ENCODE results near the gene GATB.

Gene GATB

DNA sequence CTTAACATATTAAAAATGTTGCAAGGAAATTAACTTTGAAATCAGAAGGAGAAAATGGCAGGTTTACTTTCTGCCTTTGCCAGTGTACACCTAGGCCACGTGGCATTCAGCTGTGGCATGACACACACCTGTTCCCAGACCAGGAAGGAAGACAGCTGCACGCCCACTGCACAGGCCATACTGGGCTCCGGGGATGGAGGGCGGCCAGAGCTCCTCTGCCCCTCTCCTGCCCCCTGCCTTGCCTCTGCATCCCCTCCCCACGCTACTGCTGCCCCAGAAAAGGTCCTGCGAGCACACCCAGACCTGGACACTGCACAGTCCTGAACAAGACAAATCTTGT, 68.4 kb downstream of the GATB start:
- no peak for DNase-seq

DNA sequence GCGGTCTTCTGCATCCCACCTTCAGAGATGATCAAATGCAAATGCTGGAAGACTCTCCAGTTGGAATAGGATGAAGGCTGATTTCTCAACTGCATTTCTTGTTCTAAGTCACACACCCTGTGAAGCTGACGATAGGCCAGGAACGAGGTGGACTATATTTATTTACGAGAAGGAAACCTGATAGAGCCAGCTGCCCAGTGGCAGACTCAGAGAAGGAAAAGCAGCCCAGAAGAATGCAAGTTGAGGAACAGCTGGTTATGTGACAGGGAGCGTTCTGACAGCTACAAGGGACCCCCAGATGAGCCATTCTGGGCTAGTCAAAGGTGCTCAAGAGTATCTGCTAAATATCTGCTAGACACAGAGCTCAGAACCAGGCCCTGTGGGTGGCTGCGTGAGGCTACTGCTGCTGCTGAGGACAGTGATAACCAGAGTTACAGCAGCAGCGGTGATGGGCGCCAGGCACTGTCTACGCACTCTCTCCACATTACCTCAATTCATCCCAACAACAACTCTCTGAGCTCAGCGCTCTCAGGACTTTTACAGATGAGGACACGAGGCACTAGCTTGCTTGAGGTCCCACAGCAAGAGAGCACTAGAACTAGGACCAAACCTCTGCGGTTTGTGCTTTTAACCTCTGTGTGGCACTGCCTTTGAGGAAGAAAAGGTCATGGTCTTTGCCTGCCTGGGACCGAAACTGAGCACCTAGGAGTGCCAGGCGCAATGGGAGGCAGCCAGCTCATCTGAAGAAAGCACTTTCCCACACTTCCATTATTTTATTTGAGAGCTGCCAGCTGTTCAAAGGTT, 69.0 kb downstream of the GATB start:
- DNase-seq, result no peak

DNA sequence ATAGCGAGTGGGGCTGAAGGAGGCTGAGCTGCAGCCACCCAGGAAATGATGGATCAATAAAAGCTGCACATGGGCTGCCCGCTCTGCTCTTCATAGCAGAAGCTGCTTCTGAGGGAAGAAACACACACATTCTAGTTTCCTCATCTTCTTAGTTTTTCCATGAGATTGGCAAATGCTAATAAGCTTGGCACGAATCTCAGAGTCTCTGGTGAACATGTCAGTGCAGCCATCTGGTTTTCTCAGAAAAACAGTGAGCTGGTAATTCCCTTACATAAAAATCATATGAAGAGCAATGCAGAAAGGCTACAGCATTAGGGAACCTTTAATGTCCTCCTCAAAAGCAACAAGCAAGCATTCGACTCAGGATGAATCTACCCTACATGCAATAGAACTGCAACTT, 69.9 kb downstream of the GATB start:
- DNase-seq, result no peak

DNA sequence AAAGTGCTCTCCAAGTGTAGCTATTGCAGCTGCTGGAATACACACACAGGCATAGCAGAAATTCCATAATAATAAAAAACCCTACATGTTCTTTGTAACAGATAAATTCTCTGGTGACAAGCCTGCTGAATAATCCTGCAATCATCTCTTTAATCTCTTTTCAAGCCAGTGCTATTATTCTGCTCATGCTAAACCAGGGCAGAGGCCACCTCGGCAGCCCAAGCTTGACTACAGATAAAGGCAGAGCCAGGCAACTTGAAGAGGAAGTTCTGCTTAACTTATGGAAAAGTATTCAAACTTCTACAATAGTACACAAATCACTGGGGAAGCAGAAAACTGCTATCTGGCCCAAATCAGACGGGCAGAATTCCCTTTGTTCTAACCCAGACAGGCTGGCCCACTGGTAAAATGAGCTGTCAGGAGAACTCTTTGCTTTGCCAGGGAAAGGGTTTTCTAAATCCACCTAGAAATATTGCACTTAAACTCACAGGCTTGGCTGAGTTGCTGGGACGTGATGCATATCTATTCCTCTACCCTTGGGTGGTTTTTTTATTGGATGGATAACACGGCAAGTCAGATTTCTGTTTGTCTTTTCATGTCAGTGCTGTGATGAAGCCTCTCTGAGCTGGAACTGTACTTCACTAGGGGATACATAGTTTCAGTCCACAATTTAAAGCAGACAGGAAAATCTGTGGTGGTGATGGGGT, 70.5 kb downstream of the GATB start:
- no peak for DNase-seq

DNA sequence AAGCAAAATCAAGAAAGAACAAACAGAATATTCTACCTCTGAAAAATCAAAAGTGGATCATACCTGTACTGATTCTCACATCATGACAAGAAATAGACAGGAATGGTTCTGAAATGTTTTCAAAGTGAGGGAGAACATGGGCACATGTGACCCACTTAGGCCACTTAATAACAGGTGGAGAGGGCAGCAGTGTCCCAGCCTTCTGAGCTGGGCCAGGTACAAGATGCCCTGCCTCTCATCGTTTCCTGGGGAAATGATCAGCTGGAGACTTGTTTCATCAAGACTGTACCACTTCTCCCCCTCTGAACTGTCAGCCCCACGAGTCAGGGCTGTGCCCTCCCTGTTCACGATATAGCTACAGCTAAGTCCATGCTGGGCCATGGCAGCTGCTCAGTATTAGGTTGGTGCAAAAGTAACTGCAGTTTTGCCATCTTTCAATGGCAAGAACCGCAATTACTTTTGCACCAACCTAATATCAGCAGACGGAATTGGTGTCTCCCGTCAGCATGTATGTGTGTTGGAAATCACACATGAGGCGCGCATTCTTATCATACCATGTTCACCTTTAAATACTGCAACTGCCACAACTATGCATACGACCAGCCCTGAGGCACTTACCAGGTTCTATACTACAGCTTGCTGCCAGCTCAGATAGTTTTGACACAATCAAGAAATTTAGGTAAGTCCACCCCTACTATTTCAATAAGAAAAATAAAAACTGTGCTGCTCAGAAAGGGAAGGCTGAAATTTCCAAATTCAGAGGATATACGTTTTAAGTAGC, 71.4 kb downstream of the GATB start:
- no peak for DNase-seq

DNA sequence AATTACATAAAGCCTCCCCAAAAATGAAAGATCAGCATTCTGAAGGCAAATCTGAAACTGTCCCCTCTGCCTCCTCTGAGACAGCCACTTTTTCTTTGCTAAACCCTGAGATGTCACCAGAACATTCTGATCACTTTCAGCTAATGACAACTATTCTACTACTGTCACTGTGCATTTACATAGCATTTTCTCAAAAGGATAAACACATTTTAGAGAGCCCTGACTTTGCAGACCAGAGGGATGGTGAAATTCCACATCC, 72.1 kb downstream of the GATB start:
- DNase-seq, result no peak

DNA sequence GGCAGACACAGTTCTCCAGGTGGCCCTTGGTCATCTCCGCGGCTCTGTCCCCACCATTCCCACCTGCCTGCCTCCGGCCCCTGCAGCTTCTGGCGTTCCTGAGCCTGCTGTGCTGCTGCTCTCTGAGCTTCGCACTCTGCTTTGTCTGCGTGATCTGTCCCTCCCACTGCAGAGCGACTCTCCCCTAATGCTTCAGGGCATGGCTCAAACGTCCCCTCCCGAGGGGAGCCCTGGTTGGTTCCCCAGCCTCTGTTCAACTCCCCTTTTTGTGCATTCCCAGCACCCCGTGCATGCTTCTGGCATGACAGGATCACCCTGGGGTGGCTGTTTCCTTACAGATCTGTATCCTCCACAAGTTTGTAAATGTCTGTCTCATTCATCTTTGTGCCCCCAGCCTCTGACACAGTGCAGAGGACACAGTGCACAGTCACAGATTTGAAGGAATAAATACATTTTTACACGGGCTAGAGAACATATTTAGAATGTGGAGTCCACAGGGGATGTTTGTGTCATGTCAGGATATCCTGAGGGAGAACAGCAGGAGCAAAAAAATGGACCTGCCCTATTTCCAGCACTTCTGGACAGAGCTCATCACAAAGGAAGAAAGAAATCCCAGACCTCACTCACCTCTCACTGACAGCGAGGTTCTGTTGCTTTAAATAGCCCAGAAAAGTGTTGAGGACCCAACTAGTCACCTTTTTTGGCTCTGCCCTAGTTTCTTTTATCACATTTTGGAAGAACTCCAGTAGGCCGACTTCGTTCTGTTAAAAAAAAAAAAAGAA, 72.6 kb downstream of the GATB start:
- DNase-seq, result no peak

DNA sequence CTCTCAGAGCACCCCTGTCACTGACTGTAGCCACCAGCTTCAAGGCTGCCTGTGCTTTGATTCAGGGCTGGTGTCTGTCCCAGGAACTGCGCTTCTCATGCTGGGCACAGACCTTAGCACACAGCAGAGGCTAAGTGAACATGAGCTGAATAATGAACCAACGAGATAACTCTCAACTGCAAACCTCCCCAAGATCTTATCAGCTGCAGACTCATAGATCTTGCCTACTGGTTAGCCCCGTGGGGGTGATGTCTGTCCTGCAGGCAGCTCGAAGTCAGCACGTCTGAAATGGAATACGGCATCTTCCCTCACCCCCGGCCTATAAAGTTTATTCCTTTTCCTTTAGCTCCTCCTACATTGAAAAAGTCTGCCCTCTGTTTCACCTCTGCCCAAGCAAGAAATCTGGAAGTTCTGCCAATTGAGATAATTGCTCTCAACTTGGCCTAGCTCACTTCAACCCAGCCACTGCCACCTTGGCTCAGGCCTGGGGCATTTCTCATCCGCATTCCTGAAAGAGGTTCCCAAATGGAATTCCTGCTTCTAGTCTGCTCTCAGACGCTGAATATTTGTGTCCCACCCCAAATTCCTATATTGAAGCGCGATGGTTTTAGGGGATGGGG, 73.7 kb downstream of the GATB start:
- no peak for DNase-seq

DNA sequence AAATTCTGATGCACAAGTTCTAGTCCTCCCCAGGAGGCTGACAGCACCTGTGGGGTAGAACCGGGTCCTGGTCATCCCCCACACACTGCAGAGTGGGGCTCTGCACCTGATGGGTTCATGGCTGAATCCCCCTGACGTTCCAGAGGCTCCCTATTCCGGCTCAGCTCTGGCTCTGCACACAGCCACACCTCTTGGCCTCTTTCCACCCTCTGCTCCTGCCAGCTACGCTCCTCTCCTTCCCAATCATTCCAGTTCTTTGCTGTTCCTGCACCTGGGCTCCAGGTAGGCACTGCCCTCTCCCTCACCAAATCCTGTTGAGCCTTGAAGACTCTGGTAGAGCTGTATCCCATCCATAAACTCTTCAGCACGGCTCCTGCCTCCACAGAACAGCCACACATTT, 75.5 kb downstream of the GATB start:
- DNase-seq, result no peak

DNA sequence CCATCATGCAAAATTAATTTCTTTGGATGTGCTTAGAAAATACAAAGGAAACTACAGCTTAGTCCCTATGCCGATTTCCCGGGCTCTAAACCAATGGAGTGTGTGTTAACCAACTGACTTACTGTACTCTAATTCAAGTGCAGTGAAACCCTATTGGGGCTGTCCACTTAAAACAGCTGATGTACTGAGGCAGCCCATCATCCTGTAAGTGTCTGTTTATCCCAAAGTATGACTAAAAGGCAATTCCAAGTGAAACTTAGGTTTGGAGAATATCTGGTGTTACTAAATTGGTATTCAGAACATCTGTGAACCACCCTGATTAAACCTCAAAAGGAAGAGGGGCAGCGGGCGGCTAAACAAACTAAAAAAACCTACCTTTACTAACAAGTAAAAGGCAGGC, 79.7 kb downstream of the GATB start:
- DNase-seq, result no peak

DNA sequence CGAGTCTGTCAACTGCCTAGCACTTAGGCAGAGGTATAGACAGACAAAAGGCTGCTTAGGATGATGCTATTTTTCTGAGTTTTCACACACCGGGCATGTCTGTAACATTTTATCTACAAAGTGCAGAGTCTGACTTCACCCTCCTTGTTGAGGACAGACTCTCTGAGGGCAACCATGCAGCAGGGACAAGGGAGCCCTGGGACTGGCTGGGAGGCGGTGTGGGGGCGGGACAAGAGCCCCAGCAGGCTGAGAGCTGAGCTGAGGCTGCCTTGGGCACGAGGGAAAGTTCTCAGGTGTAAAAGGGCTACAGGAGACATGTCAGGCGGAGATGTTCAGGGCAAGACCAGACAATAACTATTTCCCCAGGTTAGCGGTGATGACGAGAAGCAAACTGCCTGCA, 81.6 kb downstream of the GATB start:
- DNase-seq, result no peak

DNA sequence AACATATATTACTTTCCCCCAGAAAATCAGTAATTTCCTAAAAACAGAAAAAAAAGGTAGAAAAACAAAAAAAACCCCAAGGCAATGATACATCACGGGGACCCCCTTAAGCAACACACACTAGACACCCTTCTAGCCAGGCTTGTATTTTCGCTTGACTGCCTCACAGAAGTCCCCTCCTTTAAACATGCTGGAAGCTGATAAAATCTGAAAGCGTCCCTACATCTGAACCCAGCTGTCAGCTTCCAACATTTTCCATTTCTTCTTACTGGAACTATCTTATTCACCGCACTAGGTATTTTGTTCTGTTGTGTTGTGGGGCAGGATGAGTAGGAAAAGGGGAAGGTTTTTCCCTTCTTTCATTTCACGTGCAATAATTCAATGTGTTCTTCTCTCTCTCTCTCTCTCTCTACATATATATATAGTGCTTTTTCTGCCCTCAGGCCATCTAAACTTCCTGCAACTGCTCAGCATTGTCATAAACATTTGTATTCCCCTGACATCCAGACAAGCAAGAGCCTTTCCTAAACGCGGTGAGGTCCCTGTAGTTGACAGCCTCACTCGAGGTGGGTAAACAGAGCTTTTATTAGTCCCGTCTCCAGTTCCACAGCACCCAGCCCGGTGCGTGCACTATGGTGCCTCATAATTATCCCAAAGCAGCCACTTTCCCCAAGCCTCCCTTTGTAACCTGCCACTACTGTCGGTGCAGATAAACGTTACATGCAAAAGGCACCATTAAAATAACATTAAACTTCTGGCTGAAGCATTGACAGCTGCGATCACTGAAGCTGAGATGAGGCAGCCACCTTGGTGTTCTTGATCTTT, 82.5 kb downstream of the GATB start:
- no peak for DNase-seq

DNA sequence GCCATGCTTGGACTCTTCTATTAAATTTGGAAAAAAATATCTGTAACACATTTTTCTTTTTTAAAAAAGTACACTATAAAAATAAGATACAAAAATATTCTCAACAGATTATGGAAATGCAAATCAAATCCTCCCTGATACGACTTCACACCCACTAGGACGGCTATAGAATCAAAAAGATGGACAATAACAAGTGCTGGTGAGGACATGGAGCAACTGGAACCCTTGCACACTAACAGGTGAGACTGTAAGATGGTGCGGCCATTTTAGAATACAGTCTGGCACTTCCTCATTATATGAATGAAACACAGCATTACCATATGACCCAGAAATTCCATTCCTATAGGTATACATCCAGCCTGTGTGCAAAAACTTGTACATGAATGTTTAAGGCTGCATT, 83.6 kb downstream of the GATB start:
- DNase-seq, result no peak

DNA sequence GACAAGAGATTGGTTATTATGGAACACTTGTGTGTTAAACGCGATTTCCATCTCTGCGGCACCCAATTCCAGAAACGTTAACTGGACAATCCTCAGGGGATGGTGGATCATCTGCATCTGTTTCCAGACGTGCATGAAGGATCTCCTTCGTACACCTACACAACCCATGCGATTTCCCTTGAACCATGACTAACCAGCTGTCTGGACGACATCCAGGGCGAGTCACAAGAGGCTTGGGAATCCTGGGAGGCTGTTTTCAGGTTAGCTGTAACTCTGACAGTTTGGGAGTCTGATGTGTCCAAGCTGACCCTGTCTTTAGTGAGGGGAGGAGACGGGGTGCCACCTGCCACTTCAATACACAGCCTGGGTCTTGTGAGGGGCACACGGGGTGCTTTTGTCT, 84.5 kb downstream of the GATB start:
- DNase-seq, result no peak

DNA sequence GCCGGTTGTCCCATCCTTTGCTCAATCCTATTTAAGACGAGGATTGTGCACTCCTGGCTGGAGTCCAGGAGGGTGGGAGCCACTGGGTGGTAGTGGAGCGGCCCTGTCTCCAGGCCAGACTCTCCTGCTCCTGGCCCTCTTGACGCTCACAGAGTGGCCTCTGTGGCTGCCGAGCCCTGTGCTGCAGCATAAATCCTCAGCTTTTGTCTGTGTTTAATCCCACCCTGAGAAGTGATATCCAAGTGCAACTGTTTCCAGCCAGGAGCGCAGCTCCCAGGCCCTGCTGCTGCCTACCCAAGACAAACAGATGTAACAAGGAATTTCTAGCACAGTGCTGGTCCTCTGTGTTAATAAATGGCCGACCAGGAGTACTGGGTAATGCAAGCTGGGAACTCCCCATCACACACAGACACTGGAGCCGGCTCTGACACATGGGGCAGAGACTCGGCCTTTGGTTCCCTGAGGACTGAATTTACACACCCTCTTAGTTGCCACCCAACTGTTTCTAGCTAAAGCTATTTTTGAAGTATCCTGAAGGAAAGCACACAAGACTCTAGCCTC, 85.3 kb downstream of the GATB start:
- DNase-seq, result no peak

DNA sequence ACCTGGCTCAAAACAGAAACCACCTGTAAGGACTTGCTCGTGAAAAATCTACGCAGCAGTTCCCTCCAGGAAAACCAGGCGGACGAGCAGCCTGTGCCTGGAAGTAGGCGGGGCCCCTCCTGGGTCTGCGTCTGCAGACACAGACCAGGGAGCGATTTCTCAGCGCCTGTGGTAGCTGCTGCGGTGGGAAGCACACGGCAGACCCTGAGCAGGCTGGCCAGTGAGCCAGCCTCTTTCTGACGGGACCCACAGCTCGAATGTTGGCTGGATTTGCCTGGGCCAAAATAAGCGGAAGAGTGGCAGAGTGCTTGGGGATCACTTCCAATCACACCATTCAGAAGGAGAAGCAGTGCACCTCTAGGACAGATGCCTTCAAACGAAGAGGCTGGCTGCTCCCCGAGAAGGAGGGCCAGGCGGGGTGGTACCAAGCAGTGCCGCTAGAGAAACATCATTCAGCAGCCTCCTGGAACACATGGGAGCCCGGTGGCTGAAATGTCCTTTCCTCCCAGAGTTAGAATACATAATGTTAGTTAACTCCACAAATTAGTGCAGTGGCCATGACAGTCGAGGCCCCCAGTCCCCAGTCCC, 85.9 kb downstream of the GATB start:
- DNase-seq, result no peak

DNA sequence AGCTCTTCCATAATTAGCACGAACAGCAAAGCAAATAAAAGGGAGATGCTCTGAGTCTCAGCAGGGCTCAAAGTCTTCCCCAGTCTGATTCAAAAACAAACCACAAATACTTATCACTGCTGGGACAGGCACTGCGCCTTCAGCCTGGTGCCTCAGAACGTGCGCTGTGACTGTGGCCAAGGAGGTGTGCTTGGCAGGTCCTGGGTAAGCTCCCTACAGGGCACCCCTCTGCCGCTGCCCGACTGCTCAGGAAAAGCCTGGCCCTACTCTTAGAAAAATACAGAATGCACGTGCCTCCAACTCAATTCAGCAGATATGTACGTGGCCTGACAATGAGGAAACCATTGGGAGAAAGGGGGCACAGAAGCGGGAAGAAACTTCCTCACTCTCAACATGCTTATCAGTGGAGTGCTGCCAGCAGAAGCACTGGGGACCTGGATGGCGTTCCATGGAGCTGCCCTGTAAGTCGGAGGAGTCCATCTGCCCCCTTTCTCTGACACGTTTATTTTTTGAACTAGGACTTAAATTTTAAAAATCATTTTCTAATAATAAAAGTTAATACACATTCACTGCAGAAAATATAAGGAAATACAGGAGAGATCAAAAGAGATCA, 86.8 kb downstream of the GATB start:
- no peak for DNase-seq

DNA sequence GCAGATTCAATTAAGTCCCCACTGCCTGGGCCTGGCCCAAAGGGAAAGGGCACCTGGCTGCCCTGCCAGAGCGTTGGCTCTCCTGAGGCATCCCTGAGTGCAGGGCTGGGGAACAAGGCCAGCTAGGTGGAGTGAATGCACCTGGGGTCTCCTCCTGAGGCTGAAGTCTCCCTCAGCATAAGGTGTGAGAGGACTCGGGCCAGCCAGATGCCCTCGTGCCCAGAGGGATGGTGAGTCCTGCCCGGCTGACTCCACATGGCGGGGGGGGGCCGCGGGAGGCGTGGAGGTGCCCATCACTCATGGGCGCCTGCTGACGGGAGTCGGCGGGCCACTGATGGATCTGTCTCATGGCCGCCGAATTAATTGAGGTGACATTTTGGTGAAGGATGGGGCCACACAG, 87.8 kb downstream of the GATB start:
- DNase-seq, result no peak

DNA sequence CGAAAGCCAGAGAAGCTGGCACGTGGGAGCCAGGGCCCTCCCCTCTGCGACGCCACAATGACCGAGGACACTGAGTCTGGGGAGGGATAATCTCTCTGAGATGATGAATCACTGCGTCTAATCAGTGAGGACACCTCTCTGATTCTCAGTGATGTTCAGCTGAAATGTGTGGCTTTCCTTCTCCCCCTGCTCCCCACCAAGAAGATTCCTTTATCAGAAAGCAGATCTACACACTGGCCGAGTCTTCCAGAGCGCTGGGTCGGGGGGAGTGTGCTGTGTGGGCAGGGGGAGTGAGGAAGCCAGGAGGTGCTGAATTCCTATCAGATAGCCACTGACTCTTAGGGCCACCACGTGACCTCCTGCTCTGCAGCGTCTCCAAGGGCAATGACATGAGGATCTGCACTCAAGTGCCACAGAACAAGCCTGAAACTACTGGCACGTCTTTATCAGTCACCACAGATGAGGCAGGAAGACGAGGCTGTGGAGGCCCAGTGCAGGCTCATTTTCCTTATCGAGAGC, 89.2 kb downstream of the GATB start:
- no peak for DNase-seq

DNA sequence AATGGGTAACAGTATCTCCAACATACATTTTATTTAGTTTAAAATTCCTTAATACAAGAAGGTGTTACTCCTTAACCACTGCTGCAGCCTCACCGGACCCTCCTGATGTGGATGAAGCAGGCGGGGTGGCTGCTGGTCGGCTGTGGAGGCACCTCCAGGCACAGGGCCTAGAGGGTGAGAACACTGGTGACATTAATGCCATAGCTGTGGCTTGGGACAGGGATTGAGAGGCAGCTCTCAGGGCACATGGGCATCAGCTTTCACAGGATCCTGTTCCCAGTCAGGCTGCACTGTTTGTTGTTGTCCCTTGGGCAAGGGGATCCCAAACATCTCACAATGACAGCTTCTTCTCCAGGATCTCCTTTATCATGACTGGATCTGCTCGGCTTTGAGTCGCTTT, 90.0 kb downstream of the GATB start:
- DNase-seq, result no peak

DNA sequence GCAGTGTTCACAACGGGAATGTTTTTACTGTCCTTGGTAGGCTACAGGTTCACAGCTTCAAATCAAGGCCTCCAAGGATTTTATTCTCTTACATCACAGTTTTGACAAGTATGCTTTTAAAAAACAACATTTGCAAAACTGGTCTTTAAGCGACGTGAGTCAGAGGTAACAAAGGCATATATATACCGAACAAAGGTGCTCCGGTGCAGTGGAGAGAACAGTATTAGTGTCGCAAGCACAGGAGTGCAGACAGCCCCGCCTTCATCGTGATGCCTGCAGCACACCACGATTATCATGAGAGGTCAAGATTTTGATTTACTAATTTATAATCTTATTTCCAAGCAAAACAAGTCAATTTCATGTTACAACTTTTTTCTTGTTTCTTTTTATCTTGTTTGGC, 90.8 kb downstream of the GATB start:
- no peak for DNase-seq
